AG08395 (cell line): ENCODE results near the gene IRF1.
"Not testable (repeated sequence)": the region's sequence is repeated elsewhere in the genome, so short reads cannot be mapped to it uniquely, and the experiment has no call there.

Experiments
- DNase-seq: peaks from one replicate; pipeline ENCODE4 v3.0.0; 2012; ENCODE audit warnings: mixed read lengths, low spot score

IRF1 gene

DNA sequence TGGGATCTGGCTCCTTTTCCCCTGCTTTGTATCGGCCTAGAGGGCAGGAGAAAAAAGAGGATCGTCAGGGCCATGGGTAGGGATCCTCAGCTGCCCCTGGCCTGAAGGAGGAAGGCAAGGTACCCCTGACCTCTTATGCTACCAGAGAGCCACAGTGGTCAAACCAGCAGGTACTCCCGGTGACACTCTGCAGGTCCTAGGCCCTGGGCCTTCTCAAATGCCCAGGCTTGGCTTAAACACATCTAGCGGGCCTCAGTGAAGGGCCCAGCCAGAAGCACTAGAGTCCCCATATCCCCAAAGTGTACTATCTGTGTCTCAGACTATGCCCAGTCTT is 3.5 kb downstream of the IRF1 start:
- DNase-seq, result no peak

DNA sequence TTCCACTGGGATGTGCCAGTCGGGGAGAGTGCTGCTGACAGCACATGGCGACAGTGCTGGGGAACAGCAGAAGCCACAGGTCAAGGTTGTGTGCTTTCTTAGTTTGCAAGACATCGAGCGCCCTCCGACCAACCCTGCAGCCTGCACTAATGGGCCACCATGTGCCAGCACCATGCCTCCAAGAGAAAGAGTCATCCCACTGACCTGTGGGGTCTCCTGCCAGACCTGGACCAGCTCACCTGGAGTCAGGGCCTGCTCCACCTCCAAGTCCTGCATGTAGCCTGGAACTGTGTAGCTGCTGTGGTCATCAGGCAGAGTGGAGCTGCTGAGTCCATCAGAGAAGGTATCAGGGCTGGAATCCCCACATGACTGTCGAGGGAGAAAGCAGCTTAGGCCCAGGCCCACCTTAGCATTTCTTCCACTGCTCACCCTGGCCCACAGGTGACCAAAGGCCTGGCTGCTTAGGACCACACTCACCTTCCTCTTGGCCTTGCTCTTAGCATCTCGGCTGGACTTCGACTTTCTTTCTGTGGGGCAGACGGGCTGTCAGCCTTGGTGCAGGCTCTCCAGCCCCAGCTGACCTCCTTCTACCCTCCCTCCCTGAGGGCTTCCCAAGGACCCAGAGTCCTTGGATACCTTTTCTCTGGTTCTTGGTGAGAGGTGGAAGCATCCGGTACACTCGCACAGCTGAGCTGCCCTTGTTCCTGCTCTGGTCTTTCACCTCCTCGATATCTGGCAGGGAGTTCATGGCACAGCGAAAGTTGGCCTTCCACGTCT is 4.1 kb downstream of the IRF1 start:
- DNase-seq, result no peak

DNA sequence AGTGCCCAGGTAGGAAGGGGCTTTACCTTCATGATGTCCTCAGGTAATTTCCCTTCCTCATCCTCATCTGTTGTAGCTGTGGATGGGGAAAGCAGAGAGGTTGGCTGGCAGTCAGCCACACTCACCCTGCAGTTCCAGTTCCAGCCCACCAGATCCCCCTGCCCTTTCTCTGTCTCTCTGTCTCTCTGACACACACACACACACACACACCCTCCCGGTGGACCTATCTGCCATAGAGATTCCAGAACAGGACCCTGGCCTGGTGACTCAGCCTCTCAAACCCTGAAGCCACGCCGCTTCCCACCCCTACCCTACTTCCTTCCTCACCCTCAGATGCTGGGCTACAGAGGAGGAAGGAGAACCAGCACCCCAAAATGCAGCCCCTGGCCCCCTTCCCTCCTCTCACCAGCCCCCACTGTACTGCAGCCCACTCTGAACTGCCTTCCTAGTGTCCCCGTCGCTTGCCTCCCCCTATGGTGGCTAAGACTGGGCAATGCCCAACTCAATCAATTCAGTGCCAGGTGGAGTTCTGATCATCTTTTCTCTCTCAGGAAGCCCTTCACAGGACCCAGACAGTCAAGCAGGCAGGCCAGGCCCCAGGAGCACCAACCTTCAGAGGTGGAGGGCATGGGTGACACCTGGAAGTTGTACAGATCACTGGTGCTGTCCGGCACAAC is 4.8 kb downstream of the IRF1 start:
- DNase-seq, result no peak

DNA sequence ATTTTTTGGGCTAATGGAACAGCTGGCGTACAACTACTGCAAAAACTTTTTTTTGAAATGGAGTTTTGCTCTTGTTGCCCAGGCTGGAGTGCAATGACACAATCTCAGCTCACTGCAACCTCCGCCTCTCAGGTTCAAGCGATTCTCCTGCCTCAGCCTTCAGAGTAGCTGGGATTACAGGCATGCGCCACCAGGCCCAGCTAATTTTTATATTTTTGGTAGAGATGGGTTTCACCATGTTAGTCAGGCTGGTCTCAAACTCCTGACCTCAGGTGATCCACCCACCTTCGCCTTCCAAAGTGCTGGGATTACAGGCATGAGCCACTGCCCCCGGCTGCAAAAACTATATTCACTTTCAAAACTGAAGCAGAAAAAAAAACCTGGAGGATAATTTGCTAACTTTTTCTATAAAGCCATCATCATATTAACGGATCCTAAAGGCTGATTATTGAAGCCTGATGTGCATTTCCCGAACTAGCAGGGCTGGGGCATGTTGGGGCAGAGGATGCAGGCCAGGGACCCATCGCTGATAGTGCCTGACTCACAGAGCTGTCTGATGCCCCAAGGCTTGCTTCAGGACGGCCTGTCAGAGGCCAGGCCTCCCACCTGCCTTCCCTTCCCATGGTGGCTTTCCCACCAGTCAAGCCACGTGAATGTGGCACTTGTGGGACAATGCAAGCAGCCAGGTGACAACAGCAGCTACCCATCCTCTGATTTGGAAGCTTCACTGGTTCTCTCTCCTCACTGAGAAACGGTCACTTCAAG is 5.5 kb downstream of the IRF1 start:
- DNase-seq, result not testable (repeated sequence)

DNA sequence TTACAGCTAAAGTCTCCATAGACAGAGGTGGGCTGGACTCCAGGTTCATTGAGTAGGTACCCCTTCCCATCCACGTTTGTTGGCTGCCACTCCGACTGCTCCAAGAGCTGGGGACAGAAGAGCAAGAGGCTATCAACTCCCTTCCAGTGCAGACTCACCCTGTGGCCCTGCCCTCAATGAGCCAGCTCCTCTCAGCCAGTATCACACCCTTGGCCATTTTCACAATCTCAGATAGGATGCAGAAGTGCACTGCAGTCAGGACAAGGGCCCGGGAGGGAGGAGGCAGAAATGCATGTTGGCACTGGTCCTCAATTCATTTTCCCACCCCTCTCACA is 6.2 kb downstream of the IRF1 start:
- no peak for DNase-seq

DNA sequence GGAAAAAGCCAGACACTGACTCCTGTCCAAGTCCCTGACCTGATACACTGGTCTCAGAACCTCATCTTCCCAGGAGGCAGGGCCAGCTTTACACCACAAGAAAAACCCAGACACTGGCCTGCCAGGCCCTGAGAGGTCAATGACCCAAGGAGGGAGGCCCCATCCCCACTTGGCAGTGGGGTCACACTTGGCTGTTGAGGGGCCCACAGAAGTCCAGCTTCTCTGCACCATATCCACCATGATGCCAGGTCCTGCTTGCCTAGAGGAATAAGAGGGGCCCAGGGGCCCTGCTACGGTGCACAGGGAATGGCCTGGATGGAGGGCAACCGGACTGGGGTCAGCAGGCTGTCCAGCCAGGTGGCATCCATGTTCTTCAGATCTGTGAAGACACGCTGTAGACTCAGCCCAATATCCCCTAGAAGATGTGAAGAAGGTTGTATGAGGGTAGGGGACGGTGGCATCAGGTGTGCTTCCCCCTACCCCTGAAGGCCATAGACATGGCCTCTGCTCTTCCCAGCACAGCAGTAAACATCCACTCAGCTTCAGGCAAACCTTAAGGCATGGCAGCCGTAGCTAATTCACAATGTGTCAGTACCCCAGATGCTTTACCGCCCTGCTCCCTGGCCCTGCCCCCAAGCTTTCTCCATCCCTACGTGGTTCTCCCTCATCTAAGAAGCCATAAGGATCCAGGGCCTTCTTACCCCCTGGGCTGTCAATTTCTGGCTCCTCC is 6.7 kb downstream of the IRF1 start:
- DNase-seq, result no peak

DNA sequence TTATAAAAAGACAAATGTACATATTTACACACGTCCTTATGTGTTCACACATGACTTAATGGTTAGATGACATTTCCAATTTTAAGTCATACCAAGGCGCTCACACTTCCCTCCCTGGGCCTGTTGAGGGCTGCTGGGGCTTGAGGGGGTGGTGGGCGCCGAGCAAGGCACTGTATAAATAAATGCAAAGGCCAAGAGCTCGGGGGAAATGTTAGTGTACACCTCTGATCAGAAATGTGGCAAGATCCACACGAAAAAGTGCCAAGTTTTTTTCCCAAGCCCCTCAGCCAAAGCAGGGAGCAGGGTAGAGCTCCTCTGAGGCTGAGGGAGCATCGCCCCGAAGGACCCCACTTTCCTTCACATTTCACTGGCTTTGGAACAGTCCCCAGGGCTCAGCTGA is 7.5 kb downstream of the IRF1 start:
- no peak for DNase-seq

DNA sequence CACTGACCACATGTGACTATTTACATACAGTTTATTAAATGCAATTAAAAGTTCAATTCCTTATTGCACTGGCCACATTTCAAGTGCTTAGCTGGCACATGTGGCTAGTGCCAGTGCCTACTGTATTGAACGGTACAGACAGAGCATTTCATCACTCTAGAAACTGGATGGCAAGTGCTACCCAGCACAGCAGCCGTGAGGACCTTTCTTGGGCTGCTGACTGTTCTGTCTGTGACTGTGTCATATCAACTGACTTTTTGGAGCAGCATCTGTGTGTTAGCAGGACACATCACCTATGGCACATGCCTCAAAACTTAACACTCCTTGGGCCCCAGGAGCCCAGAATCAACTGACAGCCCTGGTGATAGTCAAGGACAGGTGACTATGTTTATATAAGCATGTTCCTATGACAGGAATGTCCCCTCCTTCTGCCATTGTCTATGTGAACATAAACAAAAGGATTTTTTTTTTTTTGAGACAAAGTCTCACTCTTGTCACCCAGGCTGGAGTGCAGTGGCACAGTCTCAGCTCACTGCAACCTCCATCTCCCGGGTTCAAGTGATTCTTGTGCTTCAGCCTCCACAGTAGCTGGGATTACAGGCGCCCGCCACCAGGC is 8.9 kb downstream of the IRF1 start:
- no peak for DNase-seq

DNA sequence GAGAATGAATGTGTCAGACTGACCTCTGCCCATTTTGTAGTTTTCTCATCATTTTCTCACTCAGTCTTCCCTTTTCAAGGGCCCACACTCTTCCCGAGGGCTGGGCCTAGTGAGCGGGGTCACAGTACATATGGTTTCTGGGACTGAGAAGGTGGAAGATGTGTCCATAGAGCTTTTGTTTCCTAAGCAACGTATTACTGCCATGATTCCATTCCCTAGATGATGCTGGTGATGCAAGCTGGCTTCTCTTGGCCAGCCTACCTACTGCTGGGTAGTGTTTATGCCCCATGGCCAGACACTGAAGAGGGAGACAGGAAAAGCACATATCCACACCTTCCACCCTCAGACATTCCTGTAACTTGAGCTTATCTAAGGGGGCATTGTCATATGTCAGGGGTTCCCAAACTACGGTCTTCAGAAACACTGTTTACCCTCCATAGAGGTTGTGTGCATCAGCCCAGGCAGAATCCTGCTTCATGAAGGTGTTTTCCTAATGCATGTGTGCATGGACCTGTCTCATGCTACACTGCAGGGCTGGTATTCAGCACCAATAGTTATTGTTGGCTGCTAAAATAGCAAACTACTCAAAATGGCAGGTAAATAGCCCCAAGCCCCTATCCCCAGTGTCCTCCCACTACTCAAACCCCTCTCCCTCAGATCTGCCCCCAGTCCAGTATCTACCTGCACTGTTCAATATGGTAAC is 9.5 kb downstream of the IRF1 start:
- no peak for DNase-seq

DNA sequence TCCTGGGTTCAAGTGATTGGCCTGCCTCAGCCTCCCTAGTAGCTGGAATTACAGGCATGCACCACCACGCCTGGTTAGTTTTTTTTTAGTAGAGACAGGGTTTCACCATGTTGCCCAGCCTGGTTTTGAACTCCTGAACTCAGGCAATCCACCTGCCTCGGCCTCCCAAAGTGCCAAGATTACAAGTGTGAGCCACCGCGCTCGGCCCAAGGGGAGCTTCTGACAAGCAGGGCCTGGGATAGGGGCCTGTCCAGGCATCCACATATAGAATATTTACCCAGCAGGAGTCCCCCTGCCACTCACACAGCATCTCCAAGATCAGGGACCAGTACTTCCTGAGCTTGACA is 10.1 kb downstream of the IRF1 start:
- DNase-seq, result no peak

DNA sequence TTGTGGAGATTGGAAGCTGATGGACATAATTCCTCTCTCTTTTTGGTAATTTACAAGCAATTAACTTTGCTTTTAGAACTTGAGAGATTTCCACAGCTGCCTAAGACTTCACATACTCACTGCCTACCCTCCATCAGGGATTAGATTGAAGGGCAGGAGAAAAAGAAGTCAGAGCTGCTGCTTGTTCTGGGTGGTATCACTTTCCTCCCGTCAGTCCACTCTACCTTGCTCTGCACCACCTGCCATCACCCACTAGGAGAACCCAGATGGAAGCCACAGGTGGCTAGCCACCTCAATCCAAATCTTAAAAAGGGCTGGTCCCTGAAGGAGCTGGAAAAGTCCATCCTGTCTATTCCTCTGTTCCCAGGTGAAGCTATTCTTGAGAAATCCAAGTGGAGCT is 10.5 kb downstream of the IRF1 start:
- no peak for DNase-seq

DNA sequence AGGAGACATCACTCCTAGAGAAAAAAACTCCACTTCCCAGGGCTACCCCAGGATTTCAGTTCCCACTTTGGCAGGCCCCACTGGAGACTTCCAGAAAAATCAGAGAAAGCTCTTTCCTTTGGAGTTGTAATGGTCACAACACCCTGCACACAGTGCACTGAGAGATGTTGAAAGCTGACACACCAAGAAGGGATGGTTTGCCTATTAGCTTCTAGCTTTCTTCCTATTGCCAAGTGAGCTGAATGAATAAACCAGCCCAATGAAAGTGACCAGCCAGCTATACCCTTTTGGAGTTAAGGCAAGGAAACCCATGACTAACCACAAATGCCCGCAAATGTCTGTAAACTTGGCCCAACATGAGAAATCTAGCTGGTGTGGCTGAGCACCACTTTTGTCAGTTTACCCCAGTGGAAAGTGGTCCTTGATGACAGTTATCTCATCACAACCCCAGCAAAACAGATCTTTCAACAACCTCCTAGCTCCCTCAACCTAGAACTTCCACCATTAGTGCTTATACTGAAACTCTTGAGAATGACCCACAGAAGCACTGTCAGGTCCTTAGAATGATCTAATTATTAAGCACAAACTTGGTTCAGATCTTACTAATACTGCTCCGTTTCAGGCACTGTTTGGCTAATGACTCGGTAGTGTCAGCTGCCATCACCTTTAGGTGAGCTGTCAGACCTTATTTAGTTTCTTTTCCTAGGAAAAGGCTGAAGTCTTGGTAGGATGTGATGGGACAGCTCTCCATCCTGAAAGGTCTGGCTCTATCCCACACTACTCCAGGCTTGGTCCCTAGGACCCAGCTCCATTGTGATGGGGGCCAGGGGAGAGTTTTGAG is 11.2 kb downstream of the IRF1 start:
- no peak for DNase-seq

DNA sequence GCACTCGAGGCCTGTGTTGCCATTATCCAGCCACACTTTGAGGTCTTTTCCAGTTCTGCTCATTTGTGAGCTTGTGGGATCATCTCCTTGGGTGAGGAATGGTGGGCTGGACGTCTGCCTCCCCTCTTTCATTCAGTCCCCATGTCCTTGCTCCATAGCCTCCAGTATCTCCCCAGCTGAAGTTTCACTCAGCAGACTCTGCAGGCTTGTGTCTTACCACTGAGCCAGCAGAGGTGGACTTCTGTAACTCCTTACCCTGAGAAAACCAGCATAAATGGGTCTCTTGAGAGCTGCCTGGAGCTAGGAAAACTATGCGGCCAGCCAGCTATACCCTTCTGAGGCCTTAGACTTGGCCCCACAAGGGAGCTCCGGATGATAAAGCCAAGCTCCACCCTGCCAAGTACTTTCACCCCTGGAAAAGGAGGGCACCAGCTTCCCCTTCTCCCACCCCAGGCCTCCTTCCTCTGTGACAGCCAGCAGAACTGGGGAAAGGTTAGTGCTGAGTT is 12.2 kb downstream of the IRF1 start:
- no peak for DNase-seq

DNA sequence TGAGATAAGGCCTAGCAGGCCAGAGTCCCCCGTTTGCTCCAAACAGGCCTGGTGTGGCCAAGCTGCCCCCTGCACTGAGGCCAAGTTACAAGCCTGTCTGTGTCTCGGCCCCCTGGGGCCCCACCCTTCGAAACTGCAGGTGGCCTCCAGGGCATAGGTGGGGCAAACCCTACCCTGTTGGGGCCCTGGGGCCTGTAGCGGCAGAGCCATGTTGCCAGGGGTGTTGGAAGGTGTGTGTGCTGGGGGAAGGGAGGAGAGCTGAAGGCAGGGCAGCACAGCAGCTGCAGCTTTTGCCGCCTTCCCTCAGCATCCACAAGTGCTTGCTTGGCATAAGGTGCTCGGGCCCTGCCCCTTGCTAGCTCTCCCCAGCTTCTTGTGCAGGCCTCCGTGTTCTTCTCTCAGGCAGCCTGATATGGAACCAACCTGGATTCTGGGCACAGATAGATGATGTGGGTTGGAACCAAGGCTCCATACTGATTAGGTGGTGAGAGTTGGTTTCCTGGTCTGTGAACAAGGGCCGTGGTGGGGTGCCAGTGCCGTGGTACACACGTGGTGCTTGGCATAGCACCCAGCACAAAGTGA is 12.7 kb downstream of the IRF1 start:
- DNase-seq, result no peak

DNA sequence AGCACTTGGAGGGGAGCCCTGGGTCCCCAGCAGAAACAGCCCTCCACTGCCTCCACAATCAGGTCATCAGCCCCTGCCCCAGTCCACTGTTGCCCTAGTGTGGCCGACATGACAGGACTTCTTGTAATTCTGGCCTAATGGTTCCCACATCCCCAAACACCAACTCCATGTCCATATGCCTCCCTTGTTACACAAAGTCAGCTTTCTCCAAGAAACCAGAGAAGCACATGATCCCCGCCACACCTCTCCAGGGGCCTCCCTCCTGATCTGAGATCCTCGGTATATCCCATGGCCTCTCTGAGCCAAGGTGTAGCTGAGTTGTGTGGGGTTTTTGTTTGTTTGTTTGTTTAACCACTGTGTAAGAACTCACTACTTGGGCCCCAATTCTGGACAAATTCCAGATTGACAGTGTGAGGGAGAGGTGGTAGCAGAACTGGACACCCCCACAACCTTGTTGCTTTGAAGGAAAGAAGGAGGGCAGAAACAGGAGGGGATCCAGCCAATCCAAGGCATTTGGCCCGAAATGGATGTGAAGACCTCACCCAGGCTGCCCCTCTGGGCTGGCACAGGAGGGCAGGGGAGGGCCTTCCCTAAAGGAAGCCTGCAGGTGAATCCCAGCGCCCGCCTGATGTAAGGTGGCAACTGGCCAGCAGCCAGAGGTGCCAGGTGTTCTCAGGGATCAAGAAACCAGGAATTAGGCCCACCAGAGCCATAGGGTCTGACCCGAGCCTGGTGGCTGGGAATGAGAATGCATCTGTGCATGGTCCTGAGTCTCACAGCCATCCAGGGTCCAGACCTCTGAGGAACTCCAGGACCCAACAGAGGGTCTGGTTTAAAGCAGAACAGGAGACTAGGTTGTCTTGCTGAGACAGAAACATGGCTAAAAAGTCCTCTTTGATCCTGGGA is 13.4 kb downstream of the IRF1 start:
- DNase-seq, result no peak

DNA sequence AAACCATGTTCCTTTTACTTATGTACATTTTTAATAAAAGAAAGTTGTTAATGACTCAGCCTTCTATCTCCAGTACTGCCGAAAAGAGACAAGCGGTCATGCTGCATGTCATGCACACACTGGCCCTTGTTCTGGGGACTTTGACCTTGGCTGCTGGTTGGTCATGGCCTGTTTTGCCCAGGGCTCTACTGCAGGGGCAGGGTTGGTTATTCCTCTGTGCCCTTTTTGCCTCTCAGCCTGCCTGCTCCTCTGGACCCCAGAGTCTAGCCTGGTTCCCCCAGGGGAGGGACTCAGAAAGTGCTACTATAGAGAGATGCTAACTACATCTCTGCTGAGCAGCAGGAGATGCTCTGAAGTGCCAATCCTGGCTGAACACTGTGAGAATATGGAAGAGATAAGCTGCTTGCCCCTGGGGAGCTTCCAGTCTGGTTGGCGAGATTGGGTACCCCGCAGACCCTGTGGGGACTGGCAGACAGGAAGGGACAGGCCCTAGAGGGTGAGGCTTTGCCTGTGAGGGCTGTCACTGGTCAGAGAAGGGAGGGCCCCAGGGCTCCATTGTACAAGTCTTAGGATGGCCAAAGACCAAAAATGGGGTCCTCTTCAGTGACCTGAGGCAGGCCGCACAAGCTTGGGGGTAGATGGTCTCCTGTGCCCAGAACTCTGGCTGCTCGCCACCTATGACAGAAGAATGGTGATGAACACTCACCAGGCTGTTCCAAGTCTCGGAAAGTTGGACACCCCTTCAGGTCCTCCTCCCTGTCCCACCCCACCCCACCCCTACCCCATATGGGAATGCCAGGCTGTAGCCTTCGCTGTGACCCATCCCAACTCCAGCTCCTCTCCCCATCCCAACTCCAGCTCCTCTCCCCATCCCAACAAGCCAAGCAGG is 14.3 kb downstream of the IRF1 start:
- DNase-seq, result no peak

DNA sequence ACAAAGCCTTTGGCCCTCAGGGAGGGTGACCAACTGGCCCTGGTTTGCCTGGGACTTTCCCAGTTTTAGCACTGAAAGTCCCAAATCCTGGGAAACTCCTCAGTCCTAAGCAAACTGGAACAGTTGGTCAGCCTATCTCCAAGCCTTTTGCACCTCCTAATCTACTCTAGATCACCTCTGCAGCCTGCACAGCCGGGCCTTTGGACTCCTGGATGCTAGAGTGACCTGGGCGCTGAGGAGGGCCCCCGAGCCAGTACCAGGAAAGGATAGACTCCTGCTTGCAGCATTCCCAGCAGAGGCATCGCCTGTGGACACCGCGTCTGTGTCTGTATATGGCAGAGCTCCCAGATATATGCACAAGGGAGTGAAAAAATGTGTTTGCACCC is 15.1 kb downstream of the IRF1 start:
- no peak for DNase-seq

DNA sequence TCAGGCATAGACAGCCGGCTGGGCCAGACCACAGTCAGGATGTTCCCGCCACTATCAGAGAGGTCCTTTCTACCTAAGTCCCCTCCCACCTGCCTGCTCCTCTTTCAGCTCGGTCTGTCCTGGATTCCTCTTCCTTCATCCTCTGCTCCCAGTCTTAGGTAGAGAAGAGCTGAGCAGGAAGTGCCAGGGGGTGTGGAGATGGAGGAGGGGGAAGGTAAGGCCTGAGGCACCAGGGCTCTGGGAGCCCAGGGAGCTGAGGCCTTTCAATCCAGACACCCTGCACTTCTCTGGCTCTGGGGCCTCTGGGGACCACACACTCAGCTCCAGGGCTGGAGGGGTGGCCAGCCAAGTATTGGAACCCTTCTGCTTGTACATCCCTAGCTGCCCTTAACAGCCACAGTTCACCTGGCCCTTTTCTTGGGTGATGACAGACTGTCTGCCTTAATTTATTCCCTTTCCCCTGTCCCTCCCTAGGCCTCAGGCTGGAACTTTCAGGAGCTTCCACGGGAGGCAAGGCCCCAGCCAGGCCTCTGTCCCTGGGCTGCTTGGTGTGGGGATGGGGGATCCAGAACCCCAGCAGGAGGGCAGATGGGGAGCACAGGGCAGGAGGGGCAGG is 15.6 kb downstream of the IRF1 start:
- no peak for DNase-seq
